ENCODE measurements around the gene GUCY2D. TPM values are rescaled to one million over a fixed set of nuclear protein-coding genes. Genes with fewer than 3 reads are reported as not detected.

Gene GUCY2D
- total and polyA plus RNA-seq, 10 donors: 0.03 to 0.43 (median 0.07) TPM; not detected in 7

- peaks cover 11 to 65% (median 30%) of the 10 kb centered on the region in 7 donors for H3K27me3 ChIP-seq (replicated peaks in 1 of 7)
Observed at GRCh38 chr17:8005357-8005756, 2.9 kb downstream of the GUCY2D start.

GRCh38 chr17:8005967-8006730, 3.7 kb downstream of the GUCY2D start:
- Histone ChIP-seq H3K27ac (no peak overlapping the region), H3K9me3 (no peaks in the 10 kb centered on the region), H3K4me3 (no peak overlapping the region), H3K27me3 (replicated peaks in 1 of 7) (peaks cover 11 to 60% (median 24%) of the 10 kb centered on the region in 7 donors), H3K4me1 (peaks cover 6 to 22% (median 17%) of the 10 kb centered on the region in 6 donors), H3K36me3 (no peaks in the 10 kb centered on the region)
- DNase-seq: no peak
- intact Hi-C loops (cut with DNase I; ENCODE audit: low total_unique reads): no loop called here
- WGBS, 5 donors: 93 to 96% (median 94%) methylated on average over 27 to 30 of the region's 30 CpGs
- no peak for TF ChIP-seq POLR2A (IDR thresholded peaks at IDR 0.05)
- no peak for TF ChIP-seq CTCF (IDR thresholded peaks at IDR 0.05 in 8 of 11, conservative IDR thresholded peaks at IDR 0.05 in 3 of 11)
- TF ChIP-seq POLR2AphosphoS5 (IDR thresholded peaks at IDR 0.05): no peak

More at GRCh38 chr17:8005357-8005756, 2.9 kb downstream of the GUCY2D start:
- Histone ChIP-seq H3K36me3 (no peaks in the 10 kb centered on the region), H3K9me3 (no peaks in the 10 kb centered on the region), H3K4me3 (no peak overlapping the region), H3K4me1 (peaks cover 6 to 22% (median 17%) of the 10 kb centered on the region in 6 donors), H3K27ac (no peak overlapping the region)
- WGBS, 5 donors: 79 to 97% (median 90%) methylated on average over 1 of the region's 1 CpG
- intact Hi-C loops (cut with DNase I; ENCODE audit: low total_unique reads): no loop called here
- no peak for TF ChIP-seq POLR2AphosphoS5 (IDR thresholded peaks at IDR 0.05)
- no peak for TF ChIP-seq POLR2A (IDR thresholded peaks at IDR 0.05)
- TF ChIP-seq CTCF (IDR thresholded peaks at IDR 0.05 in 8 of 11, conservative IDR thresholded peaks at IDR 0.05 in 3 of 11): no peak
- DNase-seq: no peak

- no peak for DNase-seq
- TF ChIP-seq POLR2A (IDR thresholded peaks at IDR 0.05) (no peak), POLR2AphosphoS5 (IDR thresholded peaks at IDR 0.05) (no peak), CTCF (IDR thresholded peaks at IDR 0.05 in 8 of 11, conservative IDR thresholded peaks at IDR 0.05 in 3 of 11) (no peak)
- intact Hi-C loops (cut with DNase I; ENCODE audit: low total_unique reads): no loop called here
Observed at GRCh38 chr17:8006836-8007680, 4.6 kb downstream of the GUCY2D start.

More at GRCh38 chr17:8006836-8007680, 4.6 kb downstream of the GUCY2D start:
- no peaks in the 10 kb centered on the region for H3K9me3 ChIP-seq
- 76 to 82% (median 81%) methylated on average over 14 of the region's 14 CpGs for WGBS, 5 donors
- peaks cover 7 to 58% (median 21%) of the 10 kb centered on the region in 7 donors for H3K27me3 ChIP-seq (replicated peaks in 1 of 7)
- H3K27ac ChIP-seq: no peak overlapping the region
- peaks cover 6 to 17% (median 13%) of the 10 kb centered on the region in 6 donors for H3K4me1 ChIP-seq
- no peak overlapping the region for H3K4me3 ChIP-seq
- no peaks in the 10 kb centered on the region for H3K36me3 ChIP-seq
